Endothelial cell of umbilical vein (primary cell): ENCODE measurements around the gene HSD17B10. TPM values are rescaled to one million over a fixed set of nuclear protein-coding genes. Genes with fewer than 3 reads are reported as not detected.

Experiments
- BruUV-seq: library from RNA; stranded (reverse); fragments of 400-500 nt; replicated peaks from 2 replicates; lab custom pipeline; 2021; lab: Mats Ljungman, UMichigan
- CTCF ChIA-PET: fragments of 300-600, 350-600 bp; sonication (Branson Sonifier 250); formaldehyde crosslinking; loops from one replicate; lab custom pipeline; 2021; ENCODE audit warnings: antibody characterized with exemption, inconsistent platforms; lab: Charles Lee
- POLR2A ChIA-PET: fragments of 300-600, 350-600 bp; sonication (Branson Sonifier 250); formaldehyde crosslinking; loops from one replicate; lab custom pipeline; 2021; ENCODE audit warnings: antibody characterized with exemption, inconsistent platforms; lab: Charles Lee
- DNase-seq: peaks from one replicate; pipeline ENCODE4 v3.0.0-alpha.2; 2011; ENCODE audit warnings: low read depth, low spot score
- FAIRE-seq: peaks from 2 replicates; lab custom pipeline; 2011; peaks lifted over from hg19 to GRCh38; lab: Jason Lieb, UNC
- H2AFZ ChIP-seq: 2 replicates; pipeline ENCODE4 v1.6.0; 2012; ENCODE audit warnings: low read depth, low read length, control low read depth, inconsistent platforms
- H3K27ac ChIP-seq: 2 replicates; pipeline ENCODE4 v1.5.1; 2011; ENCODE audit warnings: low read depth, mild to moderate bottlenecking, control low read depth, low read length, moderate library complexity; ENCODE audit not compliant: insufficient read depth
- H3K27me3 ChIP-seq, 2 experiments: 2 replicates each; pipeline versions ENCODE4 v1.6.0 to v1.6.1; 2011; ENCODE audit warnings: low read length in 2 of 2, mixed read lengths in 1 of 2; ENCODE audit not compliant: control insufficient read depth in 2 of 2, insufficient read depth in 2 of 2
- H3K36me3 ChIP-seq, 2 experiments: 2 replicates in 1 of 2; 3 replicates in 1 of 2; pipeline ENCODE4 v1.5.1; 2011; ENCODE audit warnings: low read length in 2 of 2, mild to moderate bottlenecking in 1 of 2, moderate library complexity in 1 of 2; ENCODE audit not compliant: control insufficient read depth in 2 of 2, insufficient read depth in 2 of 2; ENCODE audit errors: extremely low read depth in 1 of 2
- H3K4me1 ChIP-seq: 3 replicates; pipeline ENCODE4 v1.5.1; 2011; ENCODE audit warnings: mild to moderate bottlenecking, low read length; ENCODE audit not compliant: control insufficient read depth, insufficient read depth; ENCODE audit errors: extremely low read depth
- H3K4me2 ChIP-seq: 2 replicates; pipeline ENCODE4 v1.6.1; 2011; ENCODE audit warnings: low read length, control low read depth, mixed read lengths; ENCODE audit not compliant: insufficient read depth
- H3K4me3 ChIP-seq, 3 experiments: fragments of 200-600 bp in 1 of 3; sonication (generic), shearing (Covaris generic) in 1 of 3; replicated peaks in 1 of 3; 2 replicates each; pipeline ENCODE4 v1.5.1; 2011 to 2016; ENCODE audit warnings: control low read depth in 3 of 3, low read length in 3 of 3, mild to moderate bottlenecking in 2 of 3, inconsistent platforms in 1 of 3, low read depth in 1 of 3, moderate library complexity in 1 of 3; ENCODE audit not compliant: insufficient read depth in 1 of 3
- H3K79me2 ChIP-seq: 2 replicates; pipeline ENCODE4 v1.6.0; 2012; ENCODE audit warnings: low read length, inconsistent platforms; ENCODE audit not compliant: control insufficient read depth, insufficient read depth
- H3K9ac ChIP-seq: replicated peaks from 2 replicates; pipeline ENCODE3; 2011; ENCODE audit warnings: low read length, control low read depth; ENCODE audit not compliant: insufficient read depth; ENCODE audit errors: extremely low read depth
- H3K9me1 ChIP-seq: replicated peaks from 3 replicates; pipeline ENCODE4 v1.6.0; 2011; ENCODE audit warnings: mild to moderate bottlenecking, low read length; ENCODE audit not compliant: control insufficient read depth, insufficient read depth; ENCODE audit errors: extremely low read depth
- H3K9me3 ChIP-seq: replicated peaks from 2 replicates; pipeline ENCODE4 v1.5.1; 2012; ENCODE audit warnings: low read length, inconsistent platforms; ENCODE audit not compliant: control insufficient read depth, insufficient read depth
- H4K20me1 ChIP-seq: replicated peaks from 2 replicates; pipeline ENCODE3; 2011; ENCODE audit warnings: mild to moderate bottlenecking, low read length; ENCODE audit not compliant: control insufficient read depth, insufficient read depth; ENCODE audit errors: extremely low read depth
- EZH2 ChIP-seq: IDR thresholded peaks from 2 replicates; pipeline ENCODE4 v1.6.1; 2012; ENCODE audit warnings: borderline replicate concordance, low read depth, mild to moderate bottlenecking, moderate library complexity, low read length, inconsistent platforms; ENCODE audit not compliant: severe bottlenecking
- FOS ChIP-seq: IDR thresholded peaks from 2 replicates; pipeline ENCODE4 v1.6.1; 2011; ENCODE audit warnings: mild to moderate bottlenecking, low read length, moderate library complexity, borderline replicate concordance; ENCODE audit not compliant: insufficient read depth
- GATA2 ChIP-seq: IDR thresholded peaks from 2 replicates; pipeline ENCODE4 v1.7.0; 2011; ENCODE audit warnings: low read depth, mild to moderate bottlenecking, moderate library complexity, mixed read lengths, low read length; ENCODE audit not compliant: insufficient read length, insufficient read depth
- JUN ChIP-seq: IDR thresholded peaks from 2 replicates; pipeline ENCODE4 v1.6.1; 2011; ENCODE audit warnings: borderline replicate concordance, low read depth; ENCODE audit not compliant: insufficient read length, insufficient read depth
- MYC ChIP-seq: IDR thresholded peaks from one replicate; pipeline ENCODE4 v1.6.1; 2011; ENCODE audit warnings: mild to moderate bottlenecking, low read depth, low read length
- POLR2A ChIP-seq: IDR thresholded peaks from 2 replicates; pipeline ENCODE4 v1.6.1; 2012; ENCODE audit warnings: low read depth, mild to moderate bottlenecking, control low read depth, low read length
- POLR2AphosphoS5 ChIP-seq: IDR thresholded peaks from 2 replicates; pipeline ENCODE4 v1.6.1; 2012; ENCODE audit warnings: low read depth, mild to moderate bottlenecking, control low read depth, low read length, moderate library complexity; ENCODE audit not compliant: insufficient read depth
- dilution Hi-C: fragments of 300-500 bp; cut with MboI; formaldehyde crosslinking; loops from one replicate; pipeline ENCODE4 v1.15.0; 2019; ENCODE audit warnings: low sequenced_read_pairs; ENCODE audit not compliant: extremely low pct_ligation_motif_present
- intact Hi-C: fragments of 100-400 bp; cut with micrococcal nuclease; formaldehyde crosslinking; loops from one replicate; pipeline ENCODE4 v1.10.0; 2022
- polyA plus RNA-seq, 4 experiments: library from polyadenylated mRNA; depleted of rRNA in 3 of 4; stranded (reverse) in 3 of 4; unstranded in 1 of 4; fragments of >200 nt; gene quantifications; 2 replicates each; pipeline versions ENCODE4 v1.2.1 to v1.2.3, GENCODE V29; 2011 to 2012; ENCODE audit warnings: missing spikeins in 1 of 4
- total RNA-seq: library from RNA; stranded (reverse); gene quantifications from 2 replicates; pipeline ENCODE4 v1.2.3, GENCODE V29; 2021
- TF ChIP-seq, protein P1 (sequence below): IDR thresholded peaks from 2 replicates; pipeline ENCODE4 v1.6.1; 2011; ENCODE audit not compliant: insufficient read depth, insufficient read length
- TF ChIP-seq, protein P2 (sequence below), 2 donors: IDR thresholded peaks; 1 replicate in 1 of 2; 2 replicates in 1 of 2; pipeline ENCODE4 v1.5.1; 2011; ENCODE audit warnings: low read length in 2 of 2, mild to moderate bottlenecking in 2 of 2, moderate library complexity in 2 of 2, control low read depth in 1 of 2, inconsistent platforms in 1 of 2, low read depth in 1 of 2; ENCODE audit not compliant: insufficient read depth in 1 of 2; ENCODE audit errors: extremely low read depth in 1 of 2

Gene HSD17B10
- total and polyA plus RNA-seq, 2 donors (not counting 3 experiments of a cell fraction or from before 2014, with no cell fraction given), result 82.3 to 171 TPM

DNA sequence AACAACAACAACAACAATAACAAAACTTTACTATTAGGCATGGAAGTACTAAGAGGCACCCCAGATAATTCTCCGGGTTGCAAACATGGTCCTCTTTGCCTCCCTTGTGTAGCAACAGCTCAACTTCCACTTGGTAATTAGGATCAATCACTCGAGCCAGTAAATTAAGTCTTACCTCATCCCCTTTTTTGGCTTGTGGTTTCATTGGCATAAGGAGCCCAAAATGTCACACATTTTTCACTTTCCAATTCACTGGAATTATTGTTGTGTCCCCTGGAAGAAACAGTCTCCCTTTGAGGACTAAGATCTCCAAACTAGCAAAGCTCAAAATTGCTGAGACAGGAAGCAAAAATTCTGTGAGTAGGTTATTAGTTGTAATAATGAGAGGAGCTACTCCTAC, 49.2 kb upstream of the HSD17B10 start:
- H3K9me1 ChIP-seq, result no peaks in the 10 kb centered on the region
- H3K4me3 ChIP-seq, result no peak overlapping the region
- dilution Hi-C loops (no loop called here), intact Hi-C loops (no loop called here)
- no peaks in the 10 kb centered on the region for H3K4me1 ChIP-seq
- H3K36me3 ChIP-seq, result no peaks in the 10 kb centered on the region
- peaks cover 0 to 2% of the 10 kb centered on the region in 2 experiments for H3K27me3 ChIP-seq
- DNase-seq (no peak), FAIRE-seq (no peak)
- ChIA-PET POLR2A (no interaction called here), CTCF (interaction anchor here (0.6 to 1.2 kb wide), 2 partner anchors 18 to 25 kb away, joined by 3 to 4 read pairs; no protein-coding TSS in a partner anchor)
- no peak overlapping the region for H2AFZ ChIP-seq
- no TSS peak for BruUV-seq
- no peak overlapping the region for H3K4me2 ChIP-seq
- H3K9me3 ChIP-seq, result no peaks in the 10 kb centered on the region
- H3K79me2 ChIP-seq, result no peaks in the 10 kb centered on the region
- no peaks in the 10 kb centered on the region for H4K20me1 ChIP-seq
- H3K9ac ChIP-seq, result no peak overlapping the region
- TF ChIP-seq JUN (no peak), POLR2AphosphoS5 (no peak), GATA2 (no peak), MYC (no peak), POLR2A (no peak), FOS (no peak), EZH2 (no peak)
- TF ChIP-seq, protein P1, sequence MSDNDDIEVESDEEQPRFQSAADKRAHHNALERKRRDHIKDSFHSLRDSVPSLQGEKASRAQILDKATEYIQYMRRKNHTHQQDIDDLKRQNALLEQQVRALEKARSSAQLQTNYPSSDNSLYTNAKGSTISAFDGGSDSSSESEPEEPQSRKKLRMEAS, result no peak
- TF ChIP-seq, protein P2, sequence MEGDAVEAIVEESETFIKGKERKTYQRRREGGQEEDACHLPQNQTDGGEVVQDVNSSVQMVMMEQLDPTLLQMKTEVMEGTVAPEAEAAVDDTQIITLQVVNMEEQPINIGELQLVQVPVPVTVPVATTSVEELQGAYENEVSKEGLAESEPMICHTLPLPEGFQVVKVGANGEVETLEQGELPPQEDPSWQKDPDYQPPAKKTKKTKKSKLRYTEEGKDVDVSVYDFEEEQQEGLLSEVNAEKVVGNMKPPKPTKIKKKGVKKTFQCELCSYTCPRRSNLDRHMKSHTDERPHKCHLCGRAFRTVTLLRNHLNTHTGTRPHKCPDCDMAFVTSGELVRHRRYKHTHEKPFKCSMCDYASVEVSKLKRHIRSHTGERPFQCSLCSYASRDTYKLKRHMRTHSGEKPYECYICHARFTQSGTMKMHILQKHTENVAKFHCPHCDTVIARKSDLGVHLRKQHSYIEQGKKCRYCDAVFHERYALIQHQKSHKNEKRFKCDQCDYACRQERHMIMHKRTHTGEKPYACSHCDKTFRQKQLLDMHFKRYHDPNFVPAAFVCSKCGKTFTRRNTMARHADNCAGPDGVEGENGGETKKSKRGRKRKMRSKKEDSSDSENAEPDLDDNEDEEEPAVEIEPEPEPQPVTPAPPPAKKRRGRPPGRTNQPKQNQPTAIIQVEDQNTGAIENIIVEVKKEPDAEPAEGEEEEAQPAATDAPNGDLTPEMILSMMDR (IDR thresholded peaks at IDR 0.05; ENCODE audit: extremely low read depth in 1 of 2, insufficient read depth in 1 of 2, low read depth in 1 of 2, low read length in 2 of 2), result no peak
- H3K27ac ChIP-seq, result no peak overlapping the region
